GM13977 (cell line): ENCODE measurements around the gene COPB2.
"Not testable (repeated sequence)": the region's sequence is repeated elsewhere in the genome, so short reads cannot be mapped to it uniquely, and the experiment has no call there.

Experiments
- DNase-seq: peaks from one replicate; pipeline ENCODE4 v3.0.0; 2012; ENCODE audit warnings: low spot score
- CTCF ChIP-seq: IDR thresholded peaks from 2 replicates; pipeline ENCODE4 v1.5.1; 2012; ENCODE audit warnings: mild to moderate bottlenecking, control low read depth; ENCODE audit not compliant: insufficient read depth; ENCODE audit errors: extremely low read depth, missing control alignments
- in situ Hi-C: fragments of 300-500 bp; cut with MboI; formaldehyde crosslinking; loops from one replicate; pipeline ENCODE4 v1.12.0; 2022; ENCODE audit warnings: low sequenced_read_pairs, low pct_unique_long_range_greater_than_20kb, mixed read lengths, inconsistent platforms; ENCODE audit not compliant: unreplicated experiment

The COPB2 gene

DNA sequence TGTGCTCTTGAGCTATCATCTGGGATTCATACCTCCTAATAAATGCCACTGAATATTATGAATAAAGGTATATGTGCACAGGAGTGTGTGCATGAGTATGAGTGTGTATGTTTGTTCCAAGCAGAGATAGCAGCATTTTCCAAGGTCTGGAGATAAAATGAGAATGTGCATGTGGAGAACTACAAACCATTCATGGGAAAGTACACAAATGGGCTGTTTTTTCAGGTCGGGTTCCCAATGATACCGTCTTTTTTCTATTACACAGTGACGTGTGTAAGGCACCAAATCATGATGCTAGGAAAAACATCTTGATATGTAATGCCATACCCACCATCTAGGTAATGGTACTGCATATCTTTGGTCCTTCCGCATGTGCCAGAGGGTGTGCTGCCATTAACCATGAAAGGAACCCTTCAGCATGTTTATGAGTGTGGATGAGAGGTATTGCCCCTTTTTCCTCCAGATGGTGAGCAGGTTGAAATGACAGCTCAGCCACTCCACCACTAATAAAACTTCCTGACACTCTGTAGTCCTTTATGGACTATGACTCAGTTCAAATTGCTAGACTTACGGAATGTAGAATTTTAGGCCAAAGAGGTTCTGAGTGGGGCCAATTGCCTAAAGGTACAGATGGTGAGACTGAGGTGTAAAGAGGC, 36.4 kb upstream of the COPB2 start:
- in situ Hi-C loops: no loop called here
- no peak for TF ChIP-seq CTCF
- DNase-seq: no peak

DNA sequence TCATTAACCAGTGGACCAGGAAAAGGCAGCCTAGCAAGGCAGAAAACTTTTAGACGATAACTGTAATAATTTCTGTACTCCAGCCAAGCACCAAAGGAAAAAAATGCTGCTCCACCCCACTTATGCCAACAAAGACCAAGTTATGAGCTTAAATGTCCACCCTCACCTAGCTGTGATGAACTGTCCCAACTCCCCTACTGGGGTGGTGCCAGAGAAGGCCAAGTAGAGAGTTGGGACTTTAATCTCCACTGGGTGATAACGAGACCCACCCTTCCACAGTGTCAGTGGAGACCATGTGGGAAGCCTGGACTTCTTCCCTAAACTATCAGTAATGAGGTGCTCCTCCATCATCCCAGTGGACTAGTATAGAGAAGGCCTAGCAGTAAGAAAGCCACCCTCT, 33.8 kb upstream of the COPB2 start:
- no peak for TF ChIP-seq CTCF
- in situ Hi-C loops: no loop called here
- DNase-seq: no peak

GRCh38 chr3:139421460-139421859, 32.0 kb upstream of the COPB2 start:
- in situ Hi-C loops: no loop called here
- DNase-seq: no peak
- no peak for TF ChIP-seq CTCF

DNA sequence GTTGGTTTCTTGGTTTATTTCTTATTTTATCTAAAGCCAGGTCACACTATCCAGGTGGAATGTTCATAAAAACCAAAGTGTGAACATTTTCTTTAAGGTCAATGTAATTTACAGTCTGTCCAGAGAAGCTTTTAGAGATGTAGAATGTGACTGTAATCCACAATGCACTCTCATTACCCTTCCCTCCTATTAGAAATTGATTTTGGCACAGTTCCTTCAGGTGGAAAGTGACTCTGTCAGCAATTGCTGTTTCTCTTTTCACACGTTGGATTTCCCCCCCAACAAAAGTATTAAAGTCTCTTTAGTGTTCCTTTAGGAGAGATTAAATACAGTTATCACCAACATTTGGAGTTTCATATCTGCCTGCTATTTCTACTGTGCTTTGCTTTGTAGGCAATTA, 31.6 kb upstream of the COPB2 start:
- no peak for TF ChIP-seq CTCF
- in situ Hi-C loops: no loop called here

GRCh38 chr3:139418144-139418543, 28.7 kb upstream of the COPB2 start:
- in situ Hi-C loops: no loop called here
- no peak for DNase-seq
- TF ChIP-seq CTCF: no peak

More for the DNA sequence above, 31.6 kb upstream of the COPB2 start:
- DNase-seq: no peak

DNA sequence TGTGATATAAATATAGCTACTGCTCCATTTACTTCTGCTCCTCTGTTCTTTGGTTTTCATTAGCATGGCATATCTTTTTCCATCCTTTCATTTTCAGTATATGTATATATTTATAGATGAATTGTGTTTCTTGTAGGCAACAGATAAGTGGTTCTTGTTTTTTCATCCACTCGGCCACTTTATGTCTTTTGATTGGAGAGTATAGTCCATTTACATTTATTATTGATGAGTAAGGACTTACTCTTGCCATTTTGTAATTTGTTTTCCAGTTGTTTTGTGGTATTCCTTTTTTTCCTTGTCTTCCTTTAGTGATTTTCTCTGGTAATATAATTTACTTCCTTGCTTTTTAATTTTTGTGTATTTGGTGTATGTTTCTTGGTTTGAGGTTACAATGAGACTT, 26.8 kb upstream of the COPB2 start:
- TF ChIP-seq CTCF: no peak
- in situ Hi-C loops: no loop called here
- no peak for DNase-seq

- in situ Hi-C loops: no loop called here
- no peak for TF ChIP-seq CTCF
- DNase-seq: no peak
Observed at GRCh38 chr3:139414608-139415224, 25.3 kb upstream of the COPB2 start.

DNA sequence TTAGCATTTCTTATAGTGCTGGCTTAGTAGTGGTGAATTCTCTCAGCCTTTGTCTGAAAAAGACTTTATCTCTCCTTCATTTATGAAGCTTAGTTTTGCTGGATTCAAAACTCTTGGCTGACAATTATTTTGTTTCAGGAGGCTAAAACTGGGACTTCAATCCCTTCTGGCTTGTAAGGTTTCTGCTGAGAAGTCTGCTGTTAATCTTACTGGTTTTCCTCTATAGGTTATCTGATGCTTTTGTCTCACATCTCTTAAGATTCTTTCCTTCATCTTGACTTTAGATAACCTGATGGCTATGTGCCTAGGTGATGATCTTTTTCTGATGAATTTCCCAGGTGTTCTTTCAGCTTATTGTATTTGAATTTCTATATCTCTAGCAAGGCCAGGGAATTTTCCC, 23.4 kb upstream of the COPB2 start:
- DNase-seq, in situ Hi-C loops: not testable (repeated sequence)

- in situ Hi-C loops, DNase-seq: not testable (repeated sequence)
Observed at GRCh38 chr3:139401155-139401554, 11.7 kb upstream of the COPB2 start.
